Right lobe of liver (tissue), 6 donors: ENCODE data around the gene C3orf38. TPM values are rescaled to one million over a fixed set of nuclear protein-coding genes. Genes with fewer than 3 reads are reported as not detected.

Experiments
- ATAC-seq, 4 donors: fragments of 200-7000 bp; cut with Tn5 transposase; one replicate each; pipeline ENCODE4 v1.9.1; 2020; ENCODE audit warnings: mild to moderate bottlenecking in 4 of 4, moderate library complexity in 4 of 4
- DNase-seq, 3 donors: peaks; one replicate each; pipeline ENCODE4 v3.0.0-alpha.2; 2020
- H3K27ac ChIP-seq, 3 donors: fragments of 200-600 bp; one replicate each; pipeline ENCODE4 v1.8.0; 2022
- H3K27me3 ChIP-seq, 2 donors: fragments of 200-600 bp; one replicate each; pipeline ENCODE4 v1.8.0; 2022
- H3K36me3 ChIP-seq, 4 donors: fragments of 200-600 bp; sonication (generic) in 1 of 4; one replicate each; pipeline versions ENCODE4 v1.5.1 to v1.8.0; 2017 to 2022; ENCODE audit warnings: control low read depth in 1 of 4
- H3K4me1 ChIP-seq, 4 donors: fragments of 200-600 bp; sonication (generic) in 1 of 4; one replicate each; pipeline versions ENCODE4 v1.5.1 to v1.8.0; 2017 to 2022; ENCODE audit warnings: control low read depth in 1 of 4
- H3K4me3 ChIP-seq, 3 donors: fragments of 200-600 bp; one replicate each; pipeline ENCODE4 v1.8.0; 2022
- H3K9me3 ChIP-seq, 4 donors: fragments of 200-600 bp; sonication (generic) in 1 of 4; one replicate each; pipeline versions ENCODE4 v1.5.1 to v1.8.0; 2017 to 2022; ENCODE audit warnings: control low read depth in 1 of 4
- CTCF ChIP-seq, 4 donors: fragments of 200-600 bp in 3 of 4; fragments of 450-650 bp in 1 of 4; IDR thresholded peaks; one replicate each; pipeline versions ENCODE4 v1.5.1 to v1.8.0; 2016 to 2022; ENCODE audit warnings: antibody characterized with exemption in 4 of 4, mild to moderate bottlenecking in 2 of 4
- POLR2A ChIP-seq: fragments of 450-650 bp; IDR thresholded peaks from one replicate; pipeline ENCODE4 v1.6.1; 2017; ENCODE audit warnings: antibody characterized with exemption, mild to moderate bottlenecking
- WGBS: methylation state at CpG from one replicate; pipeline ENCODE4 v1.1.6; 2018; ENCODE audit warnings: low coverage, low lambda C conversion rate; ENCODE audit not compliant: insufficient coverage; ENCODE audit errors: missing lambda C conversion rate; 5-methylcytosine and 5-hydroxymethylcytosine counted together
- intact Hi-C, 2 donors: fragments of 100-400 bp; cut with DNase I; formaldehyde crosslinking; loops; one replicate each; pipeline versions ENCODE4 v1.11.2 to v1.14.1; 2022
- long read RNA-seq: library from polyadenylated mRNA; unstranded; transcript quantifications from one replicate; pipeline ENCODE4 v2.0.0, GENCODE V29; 2019
- total RNA-seq, 6 experiments: library from RNA; depleted of rRNA in 2 of 6; stranded (reverse); fragments of >200 nt in 2 of 6; fragmentation: NEBNext Ultra II Directional in 3 of 6; extraction: Animal tissue kit (Norgen Biotek cat#: 25700) in 3 of 6; gene quantifications; one replicate each; pipeline versions ENCODE4 v1.1.0 to v1.2.4, GENCODE V29; 2016 to 2023
- donor health status: DM: no; HTN: yes; CAD: no.
- donor health status: DM: no; HTN: no; CAD: no.
- donor health status: DM: no; HTN: no; CAD: no.
- donor health status: DM: no; HTN: yes; CAD: no.
- donor health status: DM: no; HTN: yes; CAD: no.

C3orf38 gene
- total RNA-seq, result 10 to 100 TPM in 2 of 6 experiments, 1 to 10 TPM in 4; 7.6 to 10.7 (median 9.0) TPM
- long read RNA-seq, partial matches to known transcripts, result 1 of 2 reads
- long read RNA-seq, other reads (novel, unspliced or antisense), result 0 of 2 reads

- intact Hi-C loops, result no loop called here
- Histone ChIP-seq H3K4me3 (peak within 1 kb of the TSS; percentile 74 to 86 (median 81)), H3K9me3 (no peaks in the 10 kb centered on the region), H3K36me3 (peaks cover 0 to 15% (median 2%) of the 10 kb centered on the region in 4 donors), H3K27me3 (no peaks in the 10 kb centered on the region), H3K4me1 (peaks cover 0 to 20% (median 0%) of the 10 kb centered on the region in 4 donors), H3K27ac (peak within 1 kb of the TSS; percentile 87 to 95 (median 92))
- DNase-seq, result peak; percentile 85 to 92 (median 91)
- TF ChIP-seq POLR2A (peak; percentile 52), CTCF (IDR thresholded peaks at IDR 0.05) (no peak)
- WGBS, result 0% methylated on average over 19 of the region's 57 CpGs
- peak; percentile 96 to 98 (median 96) for ATAC-seq
Observed at GRCh38 chr3:88149509-88150362, at the start of gene C3orf38. Gene C3orf38, plus strand, starts transcription at chr3:88149959. Its CDS starts 94 bp downstream, at chr3:88150053.

- intact Hi-C loops, result no loop called here
Observed at GRCh38 chr3:88101142-88101541, 48.6 kb upstream of the C3orf38 start.

GRCh38 chr3:88105325-88105724 lies 44.4 kb upstream of the C3orf38 start:
- no peak for ATAC-seq
- no peaks in the 10 kb centered on the region for H3K36me3 ChIP-seq
- no peak overlapping the region for H3K27ac ChIP-seq
- DNase-seq, result no peak
- TF ChIP-seq POLR2A (no peak), CTCF (IDR thresholded peaks at IDR 0.05) (no peak)
- H3K4me3 ChIP-seq, result no peak overlapping the region
- H3K4me1 ChIP-seq, result no peaks in the 10 kb centered on the region
- intact Hi-C loops, result no loop called here
- no peaks in the 10 kb centered on the region for H3K9me3 ChIP-seq
- no peaks in the 10 kb centered on the region for H3K27me3 ChIP-seq

More at GRCh38 chr3:88101142-88101541, 48.6 kb upstream of the C3orf38 start:
- H3K4me3 ChIP-seq, result no peak overlapping the region
- H3K36me3 ChIP-seq, result no peaks in the 10 kb centered on the region
- no peaks in the 10 kb centered on the region for H3K9me3 ChIP-seq
- H3K27ac ChIP-seq, result no peak overlapping the region
- ATAC-seq, result no peak
- H3K27me3 ChIP-seq, result no peaks in the 10 kb centered on the region
- 94% methylated on average over 1 of the region's 1 CpG for WGBS
- TF ChIP-seq POLR2A (no peak), CTCF (IDR thresholded peaks at IDR 0.05) (no peak)
- no peak for DNase-seq
- no peaks in the 10 kb centered on the region for H3K4me1 ChIP-seq

GRCh38 chr3:88112289-88112688 lies 37.5 kb upstream of the C3orf38 start:
- no peak for TF ChIP-seq POLR2A
- TF ChIP-seq CTCF (IDR thresholded peaks at IDR 0.05), result no peak
- DNase-seq (no peak), ATAC-seq (no peak)
- no peak overlapping the region for H3K27ac ChIP-seq
- H3K27me3 ChIP-seq, result no peaks in the 10 kb centered on the region
- 93% methylated on average over 1 of the region's 1 CpG for WGBS
- H3K4me1 ChIP-seq, result no peaks in the 10 kb centered on the region
- no peaks in the 10 kb centered on the region for H3K9me3 ChIP-seq
- H3K4me3 ChIP-seq, result no peak overlapping the region
- peaks cover 0 to 4% (median 0%) of the 10 kb centered on the region in 4 donors for H3K36me3 ChIP-seq
- intact Hi-C loops, result no loop called here
